Measurements from ENCODE around the gene LGMN. TPM values are rescaled to one million over a fixed set of nuclear protein-coding genes. Genes with fewer than 3 reads are reported as not detected.
"Not testable (repeated sequence)": the region's sequence is repeated elsewhere in the genome, so short reads cannot be mapped to it uniquely, and the experiment has no call there.

LGMN gene
- total RNA-seq, 4 donors from 2014 or later, result 64.2 to 110 (median 71.5) TPM

DNA sequence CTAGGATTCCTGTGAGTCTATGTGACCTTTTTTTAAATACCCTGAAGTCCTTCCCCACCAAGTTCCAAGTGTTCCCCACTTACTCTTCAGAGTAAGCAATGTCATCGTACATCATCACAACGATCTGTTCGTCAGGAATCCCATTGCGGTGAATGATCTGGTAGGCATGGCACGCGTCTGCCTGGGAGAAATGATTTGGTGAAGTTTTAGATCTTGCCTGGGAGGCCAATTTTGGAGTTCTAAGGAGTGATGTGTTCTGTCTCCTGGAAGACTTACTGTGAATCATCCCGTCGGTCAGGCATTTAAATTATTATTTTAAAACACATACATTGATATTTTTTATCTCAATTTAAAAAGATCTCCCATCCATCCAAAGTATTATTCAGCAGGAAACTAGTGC is 29.8 kb downstream of the LGMN start:
- H3K9me3 ChIP-seq, result no peaks in the 10 kb centered on the region
- peaks cover 0 to 29% (median 12%) of the 10 kb centered on the region in 4 donors for H3K36me3 ChIP-seq
- no peak overlapping the region for H3K27ac ChIP-seq (replicated peaks in 1 of 4)
- no peaks in the 10 kb centered on the region for H3K27me3 ChIP-seq
- DNase-seq (ENCODE audit: extremely low spot score), result no peak
- peaks cover 9 to 17% (median 15%) of the 10 kb centered on the region in 4 donors for H3K4me1 ChIP-seq
- intact Hi-C loops (cut with DNase I), result no loop called here
- no peak for TF ChIP-seq POLR2AphosphoS5 (IDR thresholded peaks at IDR 0.05)
- TF ChIP-seq EP300 (IDR thresholded peaks at IDR 0.05), result no peak
- TF ChIP-seq POLR2A (IDR thresholded peaks at IDR 0.05; ENCODE audit: low read depth), result no peak
- TF ChIP-seq, protein P1, sequence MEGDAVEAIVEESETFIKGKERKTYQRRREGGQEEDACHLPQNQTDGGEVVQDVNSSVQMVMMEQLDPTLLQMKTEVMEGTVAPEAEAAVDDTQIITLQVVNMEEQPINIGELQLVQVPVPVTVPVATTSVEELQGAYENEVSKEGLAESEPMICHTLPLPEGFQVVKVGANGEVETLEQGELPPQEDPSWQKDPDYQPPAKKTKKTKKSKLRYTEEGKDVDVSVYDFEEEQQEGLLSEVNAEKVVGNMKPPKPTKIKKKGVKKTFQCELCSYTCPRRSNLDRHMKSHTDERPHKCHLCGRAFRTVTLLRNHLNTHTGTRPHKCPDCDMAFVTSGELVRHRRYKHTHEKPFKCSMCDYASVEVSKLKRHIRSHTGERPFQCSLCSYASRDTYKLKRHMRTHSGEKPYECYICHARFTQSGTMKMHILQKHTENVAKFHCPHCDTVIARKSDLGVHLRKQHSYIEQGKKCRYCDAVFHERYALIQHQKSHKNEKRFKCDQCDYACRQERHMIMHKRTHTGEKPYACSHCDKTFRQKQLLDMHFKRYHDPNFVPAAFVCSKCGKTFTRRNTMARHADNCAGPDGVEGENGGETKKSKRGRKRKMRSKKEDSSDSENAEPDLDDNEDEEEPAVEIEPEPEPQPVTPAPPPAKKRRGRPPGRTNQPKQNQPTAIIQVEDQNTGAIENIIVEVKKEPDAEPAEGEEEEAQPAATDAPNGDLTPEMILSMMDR (IDR thresholded peaks at IDR 0.05), result no peak
- WGBS, result 88% methylated on average over 8 of the region's 8 CpGs
- no peak overlapping the region for H3K4me3 ChIP-seq

DNA sequence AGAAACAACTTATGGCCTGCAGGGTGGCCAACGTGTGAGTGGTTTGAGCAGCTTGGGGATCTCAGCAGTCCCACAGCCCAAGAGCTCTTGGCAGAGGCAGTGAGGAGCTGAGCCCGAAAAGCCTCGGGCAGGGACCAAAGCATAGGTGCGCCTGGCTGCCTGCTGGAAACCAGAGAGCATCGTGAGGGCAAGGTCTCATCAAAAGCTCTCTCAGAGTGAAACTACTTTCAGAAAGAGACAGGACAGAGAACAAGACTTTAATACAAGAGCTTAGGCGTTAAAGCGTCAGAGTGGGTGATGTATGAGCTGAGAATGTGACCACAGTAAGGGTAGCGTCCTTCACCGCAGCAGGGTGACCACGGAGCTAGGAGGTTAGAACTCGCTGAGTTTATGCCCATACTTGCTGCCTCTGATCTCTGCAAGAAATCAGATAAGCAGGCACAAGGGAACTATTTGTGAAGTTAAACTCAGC is 30.8 kb downstream of the LGMN start:
- intact Hi-C loops (cut with DNase I), result no loop called here

DNA sequence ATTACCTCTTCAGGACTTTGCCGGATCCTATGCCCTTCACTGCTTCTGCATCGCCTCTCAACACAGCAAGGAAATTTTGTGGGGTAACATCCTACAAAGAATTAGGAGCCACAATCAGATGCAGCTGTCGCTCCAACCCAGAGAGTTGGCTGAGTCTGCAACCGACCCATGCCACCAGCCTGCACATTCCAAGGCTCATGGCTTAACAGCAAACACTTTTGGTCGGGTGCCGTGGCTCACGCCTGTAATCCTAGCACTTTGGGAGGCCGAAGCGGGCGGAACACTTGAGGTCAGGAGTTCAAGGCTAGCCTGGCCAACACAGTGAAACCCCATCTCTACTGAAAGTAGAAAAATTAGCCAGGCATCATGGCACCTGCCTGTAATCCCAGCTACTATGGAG is 32.3 kb downstream of the LGMN start:
- TF ChIP-seq POLR2A (IDR thresholded peaks at IDR 0.05; ENCODE audit: low read depth), result no peak
- no peak for TF ChIP-seq POLR2AphosphoS5 (IDR thresholded peaks at IDR 0.05)
- no peak for TF ChIP-seq EP300 (IDR thresholded peaks at IDR 0.05)
- TF ChIP-seq, protein P1 (IDR thresholded peaks at IDR 0.05), result no peak
- H3K36me3 ChIP-seq, result peaks cover 5 to 53% (median 30%) of the 10 kb centered on the region in 4 donors
- H3K4me3 ChIP-seq, result no peak overlapping the region
- H3K9me3 ChIP-seq, result no peaks in the 10 kb centered on the region
- intact Hi-C loops (cut with DNase I), result no loop called here
- H3K27me3 ChIP-seq, result no peaks in the 10 kb centered on the region
- no peak overlapping the region for H3K27ac ChIP-seq (replicated peaks in 1 of 4)
- peaks cover 9 to 17% (median 15%) of the 10 kb centered on the region in 4 donors for H3K4me1 ChIP-seq
- no peak for DNase-seq (ENCODE audit: extremely low spot score)
- WGBS, result 95% methylated on average over 10 of the region's 10 CpGs

More for the DNA sequence above, 30.8 kb downstream of the LGMN start:
- H3K9me3 ChIP-seq, result no peaks in the 10 kb centered on the region
- H3K36me3 ChIP-seq, result peaks cover 1 to 39% (median 17%) of the 10 kb centered on the region in 4 donors
- TF ChIP-seq EP300 (IDR thresholded peaks at IDR 0.05), result no peak
- TF ChIP-seq, protein P1 (IDR thresholded peaks at IDR 0.05), result no peak
- TF ChIP-seq POLR2A (IDR thresholded peaks at IDR 0.05; ENCODE audit: low read depth), result no peak
- TF ChIP-seq POLR2AphosphoS5 (IDR thresholded peaks at IDR 0.05), result no peak
- no peak overlapping the region for H3K27ac ChIP-seq (replicated peaks in 1 of 4)
- DNase-seq (ENCODE audit: extremely low spot score), result no peak
- H3K4me3 ChIP-seq, result no peak overlapping the region
- peaks cover 9 to 17% (median 15%) of the 10 kb centered on the region in 4 donors for H3K4me1 ChIP-seq
- WGBS, result 75% methylated on average over 11 of the region's 11 CpGs
- H3K27me3 ChIP-seq, result no peaks in the 10 kb centered on the region

DNA sequence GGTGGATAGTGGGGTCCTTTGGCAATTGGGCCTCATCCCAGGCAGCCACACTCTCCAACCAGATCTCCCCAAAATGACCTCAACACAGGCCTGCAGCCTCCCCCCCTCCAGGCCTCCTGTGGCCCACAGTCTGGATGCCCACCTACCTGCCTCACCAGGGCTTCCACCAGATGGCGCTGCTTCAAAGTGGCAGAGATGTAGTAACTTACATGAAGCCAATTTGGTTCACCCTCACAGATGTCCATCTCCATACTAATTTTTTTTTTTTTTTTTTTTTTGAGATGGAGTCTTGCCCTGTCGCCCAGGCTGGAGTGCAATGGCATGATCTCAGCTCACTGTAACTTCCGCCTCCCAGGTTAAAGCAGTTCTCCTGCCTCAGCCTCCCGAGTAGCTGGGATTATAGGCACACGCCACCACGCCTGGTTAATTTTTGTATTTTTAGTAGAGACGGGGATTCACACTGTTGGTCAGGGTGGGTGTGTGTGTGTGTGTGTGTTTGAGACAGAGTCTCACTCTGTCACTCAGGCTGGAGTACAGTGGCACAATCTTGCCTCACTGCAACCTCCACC is 33.6 kb downstream of the LGMN start:
- 80% methylated on average over 7 of the region's 7 CpGs for WGBS
- not testable (repeated sequence) for DNase-seq (ENCODE audit: extremely low spot score); H3K4me1 ChIP-seq; H3K27me3 ChIP-seq; H3K9me3 ChIP-seq; H3K27ac ChIP-seq (replicated peaks in 1 of 4); H3K4me3 ChIP-seq
- intact Hi-C loops (cut with DNase I), result loop anchor here (2.0 kb wide), 1 partner anchor 68 kb away; no protein-coding TSS in a partner anchor
- H3K36me3 ChIP-seq, result peaks cover 16 to 66% (median 43%) of the 10 kb centered on the region in 4 donors
- TF ChIP-seq, protein P1 (IDR thresholded peaks at IDR 0.05), result peak; percentile 57 to 71 (median 68)

DNA sequence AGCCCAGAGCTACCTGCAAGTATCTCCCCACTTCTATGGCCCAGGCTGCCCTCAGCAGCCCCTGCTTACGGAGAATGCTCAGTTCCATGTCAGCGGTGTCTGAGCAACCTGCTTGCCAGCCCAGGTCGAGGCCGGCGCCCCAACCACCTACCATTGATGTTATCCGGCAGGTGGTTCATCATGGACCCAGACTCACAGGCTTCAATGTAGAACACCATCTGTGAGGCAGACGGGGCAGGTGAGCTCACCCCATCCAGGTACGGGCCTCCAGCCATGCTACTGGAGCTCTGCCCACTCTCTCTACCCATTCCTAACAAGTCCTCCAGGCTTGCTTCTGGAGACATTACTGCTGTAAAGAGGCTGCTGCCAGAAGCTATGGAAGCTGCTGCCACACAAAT is 35.8 kb downstream of the LGMN start:
- intact Hi-C loops (cut with DNase I), result no loop called here
- H3K9me3 ChIP-seq, result no peaks in the 10 kb centered on the region
- WGBS, result 96% methylated on average over 7 of the region's 8 CpGs
- H3K27me3 ChIP-seq, result no peaks in the 10 kb centered on the region
- H3K4me1 ChIP-seq, result no peaks in the 10 kb centered on the region
- TF ChIP-seq, protein P1 (IDR thresholded peaks at IDR 0.05), result no peak
- TF ChIP-seq POLR2A (IDR thresholded peaks at IDR 0.05; ENCODE audit: low read depth) (no peak), EP300 (IDR thresholded peaks at IDR 0.05) (no peak), POLR2AphosphoS5 (IDR thresholded peaks at IDR 0.05) (no peak)
- H3K36me3 ChIP-seq, result peaks cover 16 to 83% (median 56%) of the 10 kb centered on the region in 4 donors
- no peak overlapping the region for H3K27ac ChIP-seq (replicated peaks in 1 of 4)
- DNase-seq (ENCODE audit: extremely low spot score), result no peak
- H3K4me3 ChIP-seq, result no peak overlapping the region

Measured in esophagus muscularis mucosa (tissue), 4 donors.